Measurements from ENCODE around the gene ANKLE2.
"Not testable (repeated sequence)": the region's sequence is repeated elsewhere in the genome, so short reads cannot be mapped to it uniquely, and the experiment has no call there.

The ANKLE2 gene

DNA sequence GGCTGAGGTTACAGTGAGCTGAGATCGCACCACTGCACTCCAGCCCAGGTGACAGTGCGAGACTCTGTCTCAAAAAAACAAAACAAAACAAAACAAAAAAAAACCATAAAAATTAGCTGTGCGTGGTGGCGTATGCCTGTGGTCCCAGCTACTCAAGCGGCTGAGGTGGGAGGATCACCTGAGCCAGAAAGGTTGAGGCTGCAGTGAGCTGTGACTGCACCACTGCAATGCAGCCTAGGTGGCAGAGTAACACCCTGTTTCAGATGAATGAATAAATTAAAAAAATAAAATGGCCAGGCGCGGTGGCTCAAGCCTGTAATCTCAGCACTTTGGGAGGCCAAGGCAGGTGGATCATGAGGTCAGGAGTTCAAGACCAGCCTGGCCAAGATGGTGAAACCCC, 8.0 kb downstream of the ANKLE2 start:
- CTCF ChIA-PET; H3K4me1 ChIP-seq (ENCODE audit: control insufficient read depth, insufficient read depth, low read length); H3K27ac ChIP-seq (ENCODE audit: extremely low read depth, low read depth, low read length); H3K4me3 ChIP-seq (ENCODE audit: low read depth, low read length); H3K9me3 ChIP-seq (ENCODE audit: control insufficient read depth, insufficient read depth, low read depth, low read length): not testable (repeated sequence)
- POLR2A ChIA-PET: interaction anchor here (1.0 kb wide), 1 partner anchor 14 kb away, joined by 4 read pairs; no protein-coding TSS in a partner anchor
- peaks cover 64 to 88% of the 10 kb centered on the region in 2 experiments for H3K36me3 ChIP-seq (ENCODE audit: control insufficient read depth in 2 of 2, insufficient read depth in 1 of 2, low read length in 2 of 2)

DNA sequence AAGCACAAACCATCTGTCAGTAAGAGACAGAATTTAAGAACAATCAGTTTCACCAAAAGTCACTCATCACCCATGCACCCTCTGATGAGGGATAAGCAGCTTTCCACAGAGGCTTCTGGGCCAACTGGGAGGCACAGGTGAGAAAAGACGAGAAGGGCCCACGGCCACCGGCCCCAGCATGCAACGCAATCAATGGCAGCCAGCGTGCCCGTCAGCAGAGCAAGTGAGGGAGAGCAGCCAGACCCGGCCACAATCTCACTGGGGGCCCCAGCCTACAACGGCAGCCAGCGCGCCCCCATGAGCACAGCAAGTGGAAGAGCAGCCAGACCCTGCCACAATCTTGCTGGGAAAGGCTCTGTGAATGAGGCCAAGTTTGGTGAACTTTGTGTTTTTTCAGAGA, 13.3 kb downstream of the ANKLE2 start:
- ChIA-PET CTCF (no interaction called here), POLR2A (interaction anchor here (0.6 kb wide), 1 partner anchor 24 kb away, joined by 5 read pairs; no protein-coding TSS in a partner anchor)
- no peak for TF ChIP-seq ZNF776 (tag by site-specific recombination; IDR thresholded peaks at IDR 0.05; ENCODE audit: borderline replicate concordance)
- TF ChIP-seq, protein P1, sequence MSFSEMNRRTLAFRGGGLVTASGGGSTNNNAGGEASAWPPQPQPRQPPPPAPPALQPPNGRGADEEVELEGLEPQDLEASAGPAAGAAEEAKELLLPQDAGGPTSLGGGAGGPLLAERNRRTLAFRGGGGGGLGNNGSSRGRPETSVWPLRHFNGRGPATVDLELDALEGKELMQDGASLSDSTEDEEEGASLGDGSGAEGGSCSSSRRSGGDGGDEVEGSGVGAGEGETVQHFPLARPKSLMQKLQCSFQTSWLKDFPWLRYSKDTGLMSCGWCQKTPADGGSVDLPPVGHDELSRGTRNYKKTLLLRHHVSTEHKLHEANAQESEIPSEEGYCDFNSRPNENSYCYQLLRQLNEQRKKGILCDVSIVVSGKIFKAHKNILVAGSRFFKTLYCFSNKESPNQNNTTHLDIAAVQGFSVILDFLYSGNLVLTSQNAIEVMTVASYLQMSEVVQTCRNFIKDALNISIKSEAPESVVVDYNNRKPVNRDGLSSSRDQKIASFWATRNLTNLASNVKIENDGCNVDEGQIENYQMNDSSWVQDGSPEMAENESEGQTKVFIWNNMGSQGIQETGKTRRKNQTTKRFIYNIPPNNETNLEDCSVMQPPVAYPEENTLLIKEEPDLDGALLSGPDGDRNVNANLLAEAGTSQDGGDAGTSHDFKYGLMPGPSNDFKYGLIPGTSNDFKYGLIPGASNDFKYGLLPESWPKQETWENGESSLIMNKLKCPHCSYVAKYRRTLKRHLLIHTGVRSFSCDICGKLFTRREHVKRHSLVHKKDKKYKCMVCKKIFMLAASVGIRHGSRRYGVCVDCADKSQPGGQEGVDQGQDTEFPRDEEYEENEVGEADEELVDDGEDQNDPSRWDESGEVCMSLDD (tag by site-specific recombination; IDR thresholded peaks at IDR 0.05): no peak
- TF ChIP-seq, protein P2, sequence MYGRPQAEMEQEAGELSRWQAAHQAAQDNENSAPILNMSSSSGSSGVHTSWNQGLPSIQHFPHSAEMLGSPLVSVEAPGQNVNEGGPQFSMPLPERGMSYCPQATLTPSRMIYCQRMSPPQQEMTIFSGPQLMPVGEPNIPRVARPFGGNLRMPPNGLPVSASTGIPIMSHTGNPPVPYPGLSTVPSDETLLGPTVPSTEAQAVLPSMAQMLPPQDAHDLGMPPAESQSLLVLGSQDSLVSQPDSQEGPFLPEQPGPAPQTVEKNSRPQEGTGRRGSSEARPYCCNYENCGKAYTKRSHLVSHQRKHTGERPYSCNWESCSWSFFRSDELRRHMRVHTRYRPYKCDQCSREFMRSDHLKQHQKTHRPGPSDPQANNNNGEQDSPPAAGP (tag by site-specific recombination; IDR thresholded peaks at IDR 0.05): no peak
- TF ChIP-seq, protein P3, sequence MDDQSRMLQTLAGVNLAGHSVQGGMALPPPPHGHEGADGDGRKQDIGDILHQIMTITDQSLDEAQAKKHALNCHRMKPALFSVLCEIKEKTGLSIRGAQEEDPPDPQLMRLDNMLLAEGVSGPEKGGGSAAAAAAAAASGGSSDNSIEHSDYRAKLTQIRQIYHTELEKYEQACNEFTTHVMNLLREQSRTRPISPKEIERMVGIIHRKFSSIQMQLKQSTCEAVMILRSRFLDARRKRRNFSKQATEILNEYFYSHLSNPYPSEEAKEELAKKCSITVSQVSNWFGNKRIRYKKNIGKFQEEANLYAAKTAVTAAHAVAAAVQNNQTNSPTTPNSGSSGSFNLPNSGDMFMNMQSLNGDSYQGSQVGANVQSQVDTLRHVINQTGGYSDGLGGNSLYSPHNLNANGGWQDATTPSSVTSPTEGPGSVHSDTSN (CRISPR knock-in tag; IDR thresholded peaks at IDR 0.05): no peak
- TF ChIP-seq, protein P4, sequence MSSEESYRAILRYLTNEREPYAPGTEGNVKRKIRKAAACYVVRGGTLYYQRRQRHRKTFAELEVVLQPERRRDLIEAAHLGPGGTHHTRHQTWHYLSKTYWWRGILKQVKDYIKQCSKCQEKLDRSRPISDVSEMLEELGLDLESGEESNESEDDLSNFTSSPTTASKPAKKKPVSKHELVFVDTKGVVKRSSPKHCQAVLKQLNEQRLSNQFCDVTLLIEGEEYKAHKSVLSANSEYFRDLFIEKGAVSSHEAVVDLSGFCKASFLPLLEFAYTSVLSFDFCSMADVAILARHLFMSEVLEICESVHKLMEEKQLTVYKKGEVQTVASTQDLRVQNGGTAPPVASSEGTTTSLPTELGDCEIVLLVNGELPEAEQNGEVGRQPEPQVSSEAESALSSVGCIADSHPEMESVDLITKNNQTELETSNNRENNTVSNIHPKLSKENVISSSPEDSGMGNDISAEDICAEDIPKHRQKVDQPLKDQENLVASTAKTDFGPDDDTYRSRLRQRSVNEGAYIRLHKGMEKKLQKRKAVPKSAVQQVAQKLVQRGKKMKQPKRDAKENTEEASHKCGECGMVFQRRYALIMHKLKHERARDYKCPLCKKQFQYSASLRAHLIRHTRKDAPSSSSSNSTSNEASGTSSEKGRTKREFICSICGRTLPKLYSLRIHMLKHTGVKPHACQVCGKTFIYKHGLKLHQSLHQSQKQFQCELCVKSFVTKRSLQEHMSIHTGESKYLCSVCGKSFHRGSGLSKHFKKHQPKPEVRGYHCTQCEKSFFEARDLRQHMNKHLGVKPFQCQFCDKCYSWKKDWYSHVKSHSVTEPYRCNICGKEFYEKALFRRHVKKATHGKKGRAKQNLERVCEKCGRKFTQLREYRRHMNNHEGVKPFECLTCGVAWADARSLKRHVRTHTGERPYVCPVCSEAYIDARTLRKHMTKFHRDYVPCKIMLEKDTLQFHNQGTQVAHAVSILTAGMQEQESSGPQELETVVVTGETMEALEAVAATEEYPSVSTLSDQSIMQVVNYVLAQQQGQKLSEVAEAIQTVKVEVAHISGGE (tag by site-specific recombination; conservative IDR thresholded peaks at IDR 0.05; ENCODE audit: low read depth): no peak
- no peak for TF ChIP-seq OVOL3 (tag by site-specific recombination; IDR thresholded peaks at IDR 0.05)
- no peak for TF ChIP-seq ZNF274 (IDR thresholded peaks at IDR 0.05; ENCODE audit: low read length)
- TF ChIP-seq ZNF274 (tag by site-specific recombination; IDR thresholded peaks at IDR 0.05; ENCODE audit: borderline replicate concordance): no peak
- TF ChIP-seq ZNF10 (tag by site-specific recombination; IDR thresholded peaks at IDR 0.05): no peak
- TF ChIP-seq ZNF404 (tag by site-specific recombination; IDR thresholded peaks at IDR 0.05): no peak
- H3K4me1 ChIP-seq (ENCODE audit: control insufficient read depth, insufficient read depth, low read length): no peaks in the 10 kb centered on the region
- H3K27ac ChIP-seq (ENCODE audit: extremely low read depth, low read depth, low read length): no peak overlapping the region
- peaks cover 74 to 96% of the 10 kb centered on the region in 2 experiments for H3K36me3 ChIP-seq (ENCODE audit: control insufficient read depth in 2 of 2, insufficient read depth in 1 of 2, low read length in 2 of 2)
- H3K4me3 ChIP-seq (ENCODE audit: low read depth, low read length): no peak overlapping the region
- H3K9me3 ChIP-seq (ENCODE audit: control insufficient read depth, insufficient read depth, low read depth, low read length): no peaks in the 10 kb centered on the region

DNA sequence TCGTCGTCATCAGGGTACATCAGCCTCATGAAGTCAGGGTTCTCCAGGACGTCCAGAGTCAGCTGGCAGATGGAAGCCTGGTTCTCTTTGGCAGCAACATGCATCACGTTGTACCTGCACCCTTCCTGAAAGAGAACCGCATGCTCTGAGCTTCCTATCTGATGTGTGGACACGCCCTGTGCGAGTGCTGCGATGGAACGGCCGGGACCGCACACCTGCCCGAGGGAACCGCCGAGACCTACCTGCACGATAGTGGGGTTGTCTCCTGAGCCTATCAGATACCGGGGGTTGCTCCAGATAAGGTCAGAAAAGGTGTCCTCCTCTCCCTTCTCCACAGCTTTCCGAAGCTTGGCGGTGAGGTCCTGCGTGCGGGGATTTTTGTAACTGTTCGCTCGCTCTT, 13.7 kb downstream of the ANKLE2 start:
- CTCF ChIA-PET: no interaction called here
- Histone ChIP-seq H3K4me1 (ENCODE audit: control insufficient read depth, insufficient read depth, low read length) (no peaks in the 10 kb centered on the region), H3K4me3 (ENCODE audit: low read depth, low read length) (no peak overlapping the region), H3K27ac (ENCODE audit: extremely low read depth, low read depth, low read length) (no peak overlapping the region), H3K36me3 (ENCODE audit: control insufficient read depth in 2 of 2, insufficient read depth in 1 of 2, low read length in 2 of 2) (peaks cover 74 to 95% of the 10 kb centered on the region in 2 experiments), H3K9me3 (ENCODE audit: control insufficient read depth, insufficient read depth, low read depth, low read length) (no peaks in the 10 kb centered on the region)
- POLR2A ChIA-PET: no interaction called here
- TF ChIP-seq OSR2 (tag by site-specific recombination; IDR thresholded peaks at IDR 0.05): no peak
- TF ChIP-seq ZNF658 (tag by site-specific recombination; IDR thresholded peaks at IDR 0.05): no peak
- no peak for TF ChIP-seq ZNF830 (tag by site-specific recombination; IDR thresholded peaks at IDR 0.05; ENCODE audit: low read depth)
- TF ChIP-seq ZNF175 (tag by site-specific recombination; IDR thresholded peaks at IDR 0.05): no peak
- TF ChIP-seq, protein P5, sequence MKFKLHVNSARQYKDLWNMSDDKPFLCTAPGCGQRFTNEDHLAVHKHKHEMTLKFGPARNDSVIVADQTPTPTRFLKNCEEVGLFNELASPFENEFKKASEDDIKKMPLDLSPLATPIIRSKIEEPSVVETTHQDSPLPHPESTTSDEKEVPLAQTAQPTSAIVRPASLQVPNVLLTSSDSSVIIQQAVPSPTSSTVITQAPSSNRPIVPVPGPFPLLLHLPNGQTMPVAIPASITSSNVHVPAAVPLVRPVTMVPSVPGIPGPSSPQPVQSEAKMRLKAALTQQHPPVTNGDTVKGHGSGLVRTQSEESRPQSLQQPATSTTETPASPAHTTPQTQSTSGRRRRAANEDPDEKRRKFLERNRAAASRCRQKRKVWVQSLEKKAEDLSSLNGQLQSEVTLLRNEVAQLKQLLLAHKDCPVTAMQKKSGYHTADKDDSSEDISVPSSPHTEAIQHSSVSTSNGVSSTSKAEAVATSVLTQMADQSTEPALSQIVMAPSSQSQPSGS (tag by site-specific recombination; IDR thresholded peaks at IDR 0.05; ENCODE audit: low read depth): no peak
- TF ChIP-seq ZBTB20 (tag by site-specific recombination; IDR thresholded peaks at IDR 0.05): no peak
- TF ChIP-seq, protein P6, sequence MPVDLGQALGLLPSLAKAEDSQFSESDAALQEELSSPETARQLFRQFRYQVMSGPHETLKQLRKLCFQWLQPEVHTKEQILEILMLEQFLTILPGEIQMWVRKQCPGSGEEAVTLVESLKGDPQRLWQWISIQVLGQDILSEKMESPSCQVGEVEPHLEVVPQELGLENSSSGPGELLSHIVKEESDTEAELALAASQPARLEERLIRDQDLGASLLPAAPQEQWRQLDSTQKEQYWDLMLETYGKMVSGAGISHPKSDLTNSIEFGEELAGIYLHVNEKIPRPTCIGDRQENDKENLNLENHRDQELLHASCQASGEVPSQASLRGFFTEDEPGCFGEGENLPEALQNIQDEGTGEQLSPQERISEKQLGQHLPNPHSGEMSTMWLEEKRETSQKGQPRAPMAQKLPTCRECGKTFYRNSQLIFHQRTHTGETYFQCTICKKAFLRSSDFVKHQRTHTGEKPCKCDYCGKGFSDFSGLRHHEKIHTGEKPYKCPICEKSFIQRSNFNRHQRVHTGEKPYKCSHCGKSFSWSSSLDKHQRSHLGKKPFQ (tag by site-specific recombination; IDR thresholded peaks at IDR 0.05): no peak
- no peak for TF ChIP-seq ZNF776 (tag by site-specific recombination; IDR thresholded peaks at IDR 0.05; ENCODE audit: borderline replicate concordance)
- no peak for TF ChIP-seq ZNF248 (tag by site-specific recombination; IDR thresholded peaks at IDR 0.05)
- TF ChIP-seq ZNF112 (tag by site-specific recombination; IDR thresholded peaks at IDR 0.05): no peak
- TF ChIP-seq OVOL3 (tag by site-specific recombination; IDR thresholded peaks at IDR 0.05): no peak
- no peak for TF ChIP-seq ZNF558 (tag by site-specific recombination; IDR thresholded peaks at IDR 0.05)
- no peak for TF ChIP-seq ZNF792 (tag by site-specific recombination; IDR thresholded peaks at IDR 0.05)
